GM21723 (cell line): ENCODE data around the gene ENTPD1.

Source experiments
- ATAC-seq: cut with Tn5 transposase; IDR thresholded peaks from one replicate; pipeline ENCODE4 v1.9.1; 2021; ENCODE audit warnings: mild to moderate bottlenecking, moderate library complexity; ENCODE audit not compliant: unreplicated experiment

Gene ENTPD1

GRCh38 chr10:95821720-95822119 lies 65.8 kb downstream of the ENTPD1 start:
- no peak for ATAC-seq

GRCh38 chr10:95830044-95830443 lies 74.1 kb downstream of the ENTPD1 start:
- no peak for ATAC-seq

- no peak for ATAC-seq
Measured at GRCh38 chr10:95831076-95831475, 75.1 kb downstream of the ENTPD1 start.

- ATAC-seq, result no peak
Measured at GRCh38 chr10:95831515-95831914, 75.6 kb downstream of the ENTPD1 start.

- peak; percentile 84 for ATAC-seq
Measured at GRCh38 chr10:95832216-95833041, 76.5 kb downstream of the ENTPD1 start.

- ATAC-seq, result no peak
Measured at GRCh38 chr10:95833042-95833610, 77.2 kb downstream of the ENTPD1 start.

- no peak for ATAC-seq
Measured at GRCh38 chr10:95834406-95834805, 78.4 kb downstream of the ENTPD1 start.

- no peak for ATAC-seq
Measured at GRCh38 chr10:95835149-95835860, 79.3 kb downstream of the ENTPD1 start.

- ATAC-seq, result no peak
Measured at GRCh38 chr10:95835911-95836310, 79.9 kb downstream of the ENTPD1 start.

- ATAC-seq, result no peak
Measured at GRCh38 chr10:95836610-95837355, 80.8 kb downstream of the ENTPD1 start.

GRCh38 chr10:95837356-95837776 lies 81.4 kb downstream of the ENTPD1 start:
- no peak for ATAC-seq

GRCh38 chr10:95837783-95838182 lies 81.8 kb downstream of the ENTPD1 start:
- ATAC-seq, result no peak

- ATAC-seq, result no peak
Measured at GRCh38 chr10:95840121-95840520, 84.2 kb downstream of the ENTPD1 start.

GRCh38 chr10:95840681-95841080 lies 84.7 kb downstream of the ENTPD1 start:
- ATAC-seq, result no peak

GRCh38 chr10:95841661-95842498 lies 85.9 kb downstream of the ENTPD1 start:
- ATAC-seq, result no peak

GRCh38 chr10:95845411-95845810 lies 89.4 kb downstream of the ENTPD1 start:
- no peak for ATAC-seq

GRCh38 chr10:95847007-95847406 lies 91.0 kb downstream of the ENTPD1 start:
- ATAC-seq, result no peak

- no peak for ATAC-seq
Measured at GRCh38 chr10:95848841-95849240, 92.9 kb downstream of the ENTPD1 start.

GRCh38 chr10:95850791-95851190 lies 94.8 kb downstream of the ENTPD1 start:
- ATAC-seq, result no peak
